Peyer's patch (tissue), 4 donors: Measurements from ENCODE around the gene ZNF217.

Experiments used
- CTCF ChIP-seq, 6 experiments: fragments of 450-650 bp in 4 of 6; fragments of 200-600 bp in 2 of 6; sonication (generic) in 1 of 6; IDR thresholded peaks; one replicate each; pipeline ENCODE4 v1.5.1; 2017 to 2019; ENCODE audit warnings: antibody characterized with exemption in 6 of 6, mild to moderate bottlenecking in 3 of 6, moderate library complexity in 1 of 6
- POLR2A ChIP-seq, 2 donors: fragments of 450-650 bp; IDR thresholded peaks; one replicate each; pipeline ENCODE4 v1.5.1; 2017; ENCODE audit warnings: antibody characterized with exemption in 2 of 2, mild to moderate bottlenecking in 2 of 2, moderate library complexity in 2 of 2

GRCh38 chr20:53581444-53582250 is 12.0 kb downstream of the ZNF217 start:
- TF ChIP-seq CTCF (IDR thresholded peaks at IDR 0.05), result no peak
- no peak for TF ChIP-seq POLR2A (IDR thresholded peaks at IDR 0.05)
